SK-N-SH treated with all-trans-retinoic acid at 6 μM for 48 hours (cell line): ENCODE data around the gene RESP18.

Experiments
- ATAC-seq: fragments of 200-7000 bp; cut with Tn5 transposase; 3 replicates; pipeline ENCODE4 v1.9.1; 2020; ENCODE audit warnings: mild to moderate bottlenecking, moderate library complexity
- ARNTL ChIP-seq: fragments of 450-650 bp; formaldehyde crosslinking; IDR thresholded peaks from 2 replicates; pipeline ENCODE4 v1.5.0; 2020; ENCODE audit warnings: low read depth, mild to moderate bottlenecking, moderate library complexity, borderline replicate concordance
- BACH2 ChIP-seq: fragments of 250-450 bp; sonication (Bioruptor Pico); IDR thresholded peaks from 2 replicates; pipeline ENCODE4 v1.9.0; 2021; ENCODE audit warnings: mild to moderate bottlenecking, borderline replicate concordance
- CREB5 ChIP-seq: fragments of 250-450 bp; sonication (Bioruptor Pico); IDR thresholded peaks from 2 replicates; pipeline ENCODE4 v1.5.1; 2020; ENCODE audit warnings: low read depth, mild to moderate bottlenecking, moderate library complexity
- CSDC2 ChIP-seq: fragments of 250-450 bp; sonication (Bioruptor Pico); IDR thresholded peaks from 2 replicates; pipeline ENCODE4 v1.5.0; 2020; ENCODE audit warnings: mild to moderate bottlenecking, moderate library complexity
- CSRNP3 ChIP-seq: fragments of 250-450 bp; sonication (Bioruptor Pico); IDR thresholded peaks from 2 replicates; pipeline ENCODE4 v1.5.1; 2021; ENCODE audit warnings: mild to moderate bottlenecking, moderate library complexity
- ESRRG ChIP-seq: fragments of 250-450 bp; sonication (Bioruptor Pico); IDR thresholded peaks from 2 replicates; pipeline ENCODE4 v1.6.1; 2021; ENCODE audit warnings: mild to moderate bottlenecking
- GLIS3 ChIP-seq: fragments of 250-450 bp; sonication (Bioruptor Pico); IDR thresholded peaks from 2 replicates; pipeline ENCODE4 v1.5.0; 2020; ENCODE audit warnings: mild to moderate bottlenecking, moderate library complexity
- ISL1 ChIP-seq: fragments of 250-450 bp; sonication (Bioruptor Pico); IDR thresholded peaks from 2 replicates; pipeline ENCODE4 v2.1.2; 2022; ENCODE audit warnings: mild to moderate bottlenecking, moderate library complexity
- OSR1 ChIP-seq: fragments of 250-450 bp; sonication (Bioruptor Pico); IDR thresholded peaks from 2 replicates; pipeline ENCODE4 v1.8.0; 2022; ENCODE audit warnings: moderate library complexity, mild to moderate bottlenecking, inconsistent platforms
- PPARA ChIP-seq: fragments of 250-450 bp; sonication (Bioruptor Pico); IDR thresholded peaks from 2 replicates; pipeline ENCODE4 v1.5.0; 2020; ENCODE audit warnings: mild to moderate bottlenecking, borderline replicate concordance
- SNAI2 ChIP-seq: fragments of 250-450 bp; sonication (Bioruptor Pico); IDR thresholded peaks from 2 replicates; pipeline ENCODE4 v1.5.0; 2020; ENCODE audit warnings: mild to moderate bottlenecking, moderate library complexity
- TCF4 ChIP-seq: fragments of 250-450 bp; sonication (Bioruptor Pico); IDR thresholded peaks from 2 replicates; pipeline ENCODE4 v1.8.0; 2021; ENCODE audit warnings: mild to moderate bottlenecking, moderate library complexity, borderline replicate concordance
- TOX ChIP-seq: fragments of 250-450 bp; sonication (Bioruptor Pico); IDR thresholded peaks from 2 replicates; pipeline ENCODE4 v1.8.0; 2021; ENCODE audit warnings: mild to moderate bottlenecking, moderate library complexity, borderline replicate concordance
- TSHZ2 ChIP-seq: fragments of 250-450 bp; sonication (Bioruptor Pico); IDR thresholded peaks from 2 replicates; pipeline ENCODE4 v1.5.0; 2020; ENCODE audit warnings: mild to moderate bottlenecking, moderate library complexity
- ZC3H10 ChIP-seq: fragments of 250-450 bp; sonication (Bioruptor Pico); IDR thresholded peaks from 2 replicates; pipeline ENCODE4 v1.5.1; 2021; ENCODE audit warnings: mild to moderate bottlenecking, moderate library complexity
- ZFP3 ChIP-seq: fragments of 250-450 bp; sonication (Bioruptor Pico); IDR thresholded peaks from 2 replicates; pipeline ENCODE4 v1.5.0; 2020; ENCODE audit warnings: mild to moderate bottlenecking, moderate library complexity
- ZFP30 ChIP-seq: fragments of 450-650 bp; formaldehyde crosslinking; IDR thresholded peaks from 2 replicates; pipeline ENCODE4 v1.5.0; 2022; ENCODE audit warnings: mild to moderate bottlenecking, moderate library complexity
- ZNF565 ChIP-seq: fragments of 450-650 bp; formaldehyde crosslinking; conservative IDR thresholded peaks from 2 replicates; pipeline ENCODE4 v1.5.0; 2020; ENCODE audit warnings: low read depth, mild to moderate bottlenecking, moderate library complexity
- ZNF70 ChIP-seq: fragments of 450-650 bp; formaldehyde crosslinking; IDR thresholded peaks from 2 replicates; pipeline ENCODE4 v1.5.0; 2020; ENCODE audit warnings: mild to moderate bottlenecking, moderate library complexity
- ZNF8 ChIP-seq: fragments of 450-650 bp; formaldehyde crosslinking; IDR thresholded peaks from 2 replicates; pipeline ENCODE4 v1.5.0; 2020; ENCODE audit warnings: mild to moderate bottlenecking, moderate library complexity
- TF ChIP-seq, protein P1 (sequence below): fragments of 250-450 bp; sonication (Bioruptor Pico); IDR thresholded peaks from 2 replicates; pipeline ENCODE4 v1.8.0; 2021; ENCODE audit warnings: low read depth, mild to moderate bottlenecking, moderate library complexity, borderline replicate concordance

Gene RESP18

DNA sequence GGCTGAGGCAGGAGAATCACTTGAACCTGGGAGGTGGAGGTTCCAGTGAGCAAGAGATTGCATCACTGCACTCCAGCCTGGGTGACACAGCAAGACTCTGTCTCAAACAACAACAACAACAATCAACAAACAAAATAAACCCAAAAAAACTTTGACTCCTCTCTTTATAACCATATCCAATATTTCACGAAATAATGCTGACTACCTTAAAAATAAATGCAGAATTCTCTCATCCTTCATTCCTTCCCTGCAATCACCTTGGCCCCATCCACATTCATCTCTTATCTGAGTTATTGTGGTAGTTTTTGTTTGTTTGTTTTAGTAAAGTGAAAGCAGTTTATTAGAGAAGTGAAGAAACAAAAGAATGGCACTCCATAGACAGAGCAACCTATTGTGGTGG is 26.5 kb downstream of the RESP18 start (continued):
- TF ChIP-seq TSHZ2 (CRISPR knock-in tag) (no peak), ZNF8 (no peak)

DNA sequence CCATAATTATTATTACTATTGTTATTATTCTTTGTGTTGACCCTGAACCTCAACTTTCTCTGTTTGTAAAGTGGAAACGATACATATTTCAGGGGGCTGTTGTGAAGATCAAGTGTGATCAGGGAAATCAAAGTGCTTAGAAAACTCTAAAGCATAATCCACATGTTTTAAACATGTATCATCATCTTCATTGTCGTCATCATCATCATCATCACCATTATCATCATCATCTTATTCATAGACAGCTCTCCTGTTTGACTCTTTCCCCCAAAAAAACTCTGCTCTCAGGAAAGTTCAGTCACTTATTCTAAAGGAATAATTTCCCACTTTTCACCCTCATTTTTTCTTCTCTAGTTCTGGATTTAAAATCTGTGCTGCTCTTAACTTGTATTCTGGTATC is 28.3 kb downstream of the RESP18 start:
- no peak for TF ChIP-seq ZFP30 (CRISPR knock-in tag)
- no peak for TF ChIP-seq TCF4 (CRISPR knock-in tag)
- no peak for TF ChIP-seq CREB5 (CRISPR knock-in tag)
- no peak for TF ChIP-seq TOX (CRISPR knock-in tag)
- no peak for TF ChIP-seq CSDC2 (CRISPR knock-in tag)
- no peak for TF ChIP-seq ARNTL (CRISPR knock-in tag)
- ATAC-seq = no peak

DNA sequence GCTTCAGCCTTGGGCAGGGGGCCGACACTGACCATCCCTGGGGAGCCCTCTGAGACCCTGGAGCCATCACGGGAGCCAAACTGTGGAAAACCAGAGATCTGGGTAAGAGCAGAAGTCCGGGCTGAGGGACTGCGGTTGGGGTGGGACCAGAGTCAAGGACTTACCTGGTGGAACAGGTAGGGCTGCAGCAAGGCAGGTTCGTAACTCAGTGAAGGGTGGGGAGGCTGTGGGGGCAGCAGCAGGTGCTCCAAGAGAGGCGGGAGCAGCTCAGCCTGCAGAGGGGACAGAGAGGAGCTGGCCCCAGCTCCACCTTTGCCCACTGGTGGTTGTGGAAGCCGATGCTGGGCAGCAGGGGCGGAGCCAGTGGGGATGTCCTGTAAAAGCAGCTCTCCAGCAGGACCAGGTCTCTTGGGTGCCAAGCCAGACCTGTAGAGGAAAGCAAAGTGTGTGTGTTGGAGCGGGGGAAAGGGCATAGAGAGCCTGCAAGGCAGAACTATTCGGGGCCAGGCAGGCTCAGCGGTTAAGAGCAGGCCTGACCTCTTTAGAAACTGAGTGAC is 30.1 kb downstream of the RESP18 start:
- ATAC-seq = no peak
- TF ChIP-seq ZNF8 = no peak
- no peak for TF ChIP-seq TOX (CRISPR knock-in tag)
- no peak for TF ChIP-seq PPARA
- no peak for TF ChIP-seq ZNF70 (CRISPR knock-in tag)
- no peak for TF ChIP-seq BACH2 (CRISPR knock-in tag)
- TF ChIP-seq ARNTL (CRISPR knock-in tag) = no peak
- no peak for TF ChIP-seq ISL1 (CRISPR knock-in tag)
- TF ChIP-seq ZC3H10 = no peak
- no peak for TF ChIP-seq ZFP30 (CRISPR knock-in tag)

DNA sequence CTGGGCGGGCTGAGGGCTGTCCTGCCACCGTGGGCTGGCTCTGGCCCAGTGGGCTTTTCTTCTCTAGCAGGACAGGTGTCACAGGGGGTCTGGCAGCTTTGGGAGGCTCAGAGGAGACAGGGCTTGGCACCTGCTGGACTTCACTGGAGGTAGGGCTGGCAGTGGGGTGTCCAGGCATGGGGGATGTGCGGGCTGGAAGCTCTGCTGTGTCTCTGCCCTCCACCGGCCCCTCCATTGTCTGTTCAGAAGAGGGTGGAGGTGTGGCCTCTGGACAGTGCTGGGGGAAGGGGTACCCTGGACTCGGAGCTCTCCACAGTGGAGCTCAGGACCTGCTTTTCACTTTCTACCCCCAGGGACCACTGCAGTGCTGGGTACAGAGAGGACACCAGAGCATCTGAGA is 32.5 kb downstream of the RESP18 start:
- TF ChIP-seq, protein P1, sequence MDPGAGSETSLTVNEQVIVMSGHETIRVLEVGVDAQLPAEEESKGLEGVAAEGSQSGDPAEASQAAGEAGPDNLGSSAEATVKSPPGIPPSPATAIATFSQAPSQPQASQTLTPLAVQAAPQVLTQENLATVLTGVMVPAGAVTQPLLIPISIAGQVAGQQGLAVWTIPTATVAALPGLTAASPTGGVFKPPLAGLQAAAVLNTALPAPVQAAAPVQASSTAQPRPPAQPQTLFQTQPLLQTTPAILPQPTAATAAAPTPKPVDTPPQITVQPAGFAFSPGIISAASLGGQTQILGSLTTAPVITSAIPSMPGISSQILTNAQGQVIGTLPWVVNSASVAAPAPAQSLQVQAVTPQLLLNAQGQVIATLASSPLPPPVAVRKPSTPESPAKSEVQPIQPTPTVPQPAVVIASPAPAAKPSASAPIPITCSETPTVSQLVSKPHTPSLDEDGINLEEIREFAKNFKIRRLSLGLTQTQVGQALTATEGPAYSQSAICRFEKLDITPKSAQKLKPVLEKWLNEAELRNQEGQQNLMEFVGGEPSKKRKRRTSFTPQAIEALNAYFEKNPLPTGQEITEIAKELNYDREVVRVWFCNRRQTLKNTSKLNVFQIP (CRISPR knock-in tag) = no peak
- TF ChIP-seq OSR1 (CRISPR knock-in tag) (no peak), GLIS3 (CRISPR knock-in tag) (no peak), ZNF70 (CRISPR knock-in tag) (no peak), ZNF565 (CRISPR knock-in tag) (no peak), ESRRG (CRISPR knock-in tag) (no peak), SNAI2 (CRISPR knock-in tag) (no peak), ZFP3 (no peak), TOX (CRISPR knock-in tag) (no peak), ZC3H10 (no peak), CREB5 (CRISPR knock-in tag) (no peak), BACH2 (CRISPR knock-in tag) (no peak), ZNF8 (no peak), TCF4 (CRISPR knock-in tag) (no peak), CSRNP3 (no peak), TSHZ2 (CRISPR knock-in tag) (no peak), CSDC2 (CRISPR knock-in tag) (no peak), ZFP30 (CRISPR knock-in tag) (no peak)
- no peak for ATAC-seq
